Epithelial cell of proximal tubule (primary cell): ENCODE results near the gene COL4A5. TPM values are rescaled to one million over a fixed set of nuclear protein-coding genes. Genes with fewer than 3 reads are reported as not detected.

ENCODE experiments used
- DNase-seq: peaks from one replicate; pipeline ENCODE4 v3.0.0-alpha.2; 2011; ENCODE audit warnings: low read depth
- H3K4me3 ChIP-seq: 2 replicates; pipeline ENCODE4 v1.5.1; 2011; ENCODE audit warnings: low read depth, mild to moderate bottlenecking, low read length
- CTCF ChIP-seq: conservative IDR thresholded peaks from 2 replicates; pipeline ENCODE4 v1.5.1; 2012; ENCODE audit warnings: low read depth, mild to moderate bottlenecking, low read length
- total RNA-seq: library from RNA; depleted of rRNA; stranded (reverse); fragments of >200 nt; gene quantifications from 2 replicates; pipeline ENCODE4 v1.2.3, GENCODE V29; 2015

Gene COL4A5
- total RNA-seq, 1 donor from 2014 or later, result 33.2 TPM

- no peak for DNase-seq
- no peak overlapping the region for H3K4me3 ChIP-seq
- no peak for TF ChIP-seq CTCF
Measured at GRCh38 chrX:108614616-108615015, 175.0 kb downstream of the COL4A5 start.

GRCh38 chrX:108640817-108641216, 201.2 kb downstream of the COL4A5 start:
- H3K4me3 ChIP-seq, result no peak overlapping the region
- no peak for TF ChIP-seq CTCF
- no peak for DNase-seq

- no peak for TF ChIP-seq CTCF
- no peak for DNase-seq
- no peak overlapping the region for H3K4me3 ChIP-seq
Measured at GRCh38 chrX:108641589-108642272, 202.1 kb downstream of the COL4A5 start.

GRCh38 chrX:108642273-108642628, 202.6 kb downstream of the COL4A5 start:
- H3K4me3 ChIP-seq, result no peak overlapping the region
- no peak for DNase-seq
- TF ChIP-seq CTCF, result no peak

- no peak for DNase-seq
- no peak overlapping the region for H3K4me3 ChIP-seq
- no peak for TF ChIP-seq CTCF
Measured at GRCh38 chrX:108664701-108665100, 225.1 kb downstream of the COL4A5 start.

GRCh38 chrX:108666101-108666500, 226.5 kb downstream of the COL4A5 start:
- no peak for TF ChIP-seq CTCF
- DNase-seq, result no peak
- no peak overlapping the region for H3K4me3 ChIP-seq

GRCh38 chrX:108671526-108671925, 231.9 kb downstream of the COL4A5 start:
- no peak for TF ChIP-seq CTCF
- no peak for DNase-seq
- H3K4me3 ChIP-seq, result no peak overlapping the region
